HG03520 (cell line): ENCODE results near the gene NFIC.
"Not testable (repeated sequence)": the region's sequence is repeated elsewhere in the genome, so short reads cannot be mapped to it uniquely, and the experiment has no call there.

Source experiments
- ATAC-seq: cut with Tn5 transposase; IDR thresholded peaks from one replicate; pipeline ENCODE4 v1.9.1; 2021; ENCODE audit warnings: mild to moderate bottlenecking, moderate library complexity; ENCODE audit not compliant: unreplicated experiment

Gene NFIC

GRCh38 chr19:3336680-3337523 lies 29.5 kb upstream of the NFIC start:
- no peak for ATAC-seq

- ATAC-seq, result no peak
Measured at GRCh38 chr19:3338541-3339181, 27.7 kb upstream of the NFIC start.

- ATAC-seq, result no peak
Measured at GRCh38 chr19:3340340-3340739, 26.0 kb upstream of the NFIC start.

GRCh38 chr19:3342246-3342645 lies 24.1 kb upstream of the NFIC start:
- no peak for ATAC-seq

- ATAC-seq, result not testable (repeated sequence)
Measured at GRCh38 chr19:3342962-3343361, 23.4 kb upstream of the NFIC start.

GRCh38 chr19:3343619-3344502 lies 22.5 kb upstream of the NFIC start:
- ATAC-seq, result no peak

GRCh38 chr19:3344608-3345598 lies 21.5 kb upstream of the NFIC start:
- ATAC-seq, result no peak

GRCh38 chr19:3345850-3346460 lies 20.4 kb upstream of the NFIC start:
- ATAC-seq, result no peak

- no peak for ATAC-seq
Measured at GRCh38 chr19:3346677-3347353, 19.6 kb upstream of the NFIC start.

- ATAC-seq, result no peak
Measured at GRCh38 chr19:3348042-3348441, 18.3 kb upstream of the NFIC start.

- not testable (repeated sequence) for ATAC-seq
Measured at GRCh38 chr19:3348469-3348868, 17.9 kb upstream of the NFIC start.

- ATAC-seq, result no peak
Measured at GRCh38 chr19:3350014-3350663, 16.2 kb upstream of the NFIC start.

GRCh38 chr19:3351702-3352447 lies 14.5 kb upstream of the NFIC start:
- no peak for ATAC-seq

GRCh38 chr19:3353493-3353892 lies 12.9 kb upstream of the NFIC start:
- ATAC-seq, result no peak

GRCh38 chr19:3356805-3357204 lies 9.6 kb upstream of the NFIC start:
- ATAC-seq, result no peak

GRCh38 chr19:3357271-3357991 lies 9.0 kb upstream of the NFIC start:
- no peak for ATAC-seq

GRCh38 chr19:3357992-3358688 lies 8.2 kb upstream of the NFIC start:
- ATAC-seq, result no peak
